SK-N-SH (cell line): ENCODE measurements around the gene TADA2A. TPM values are rescaled to one million over a fixed set of nuclear protein-coding genes. Genes with fewer than 3 reads are reported as not detected.
A peak's percentile ranks its signal among the peaks of the same experiment; 100 is the strongest.

ENCODE experiments used
- CTCF ChIA-PET: fragments of 300-600, 350-600 bp; formaldehyde crosslinking; extraction: SDS; loops from one replicate; lab custom pipeline; 2021; lab: Yijun Ruan, JAX
- POLR2A ChIA-PET: fragments of 350-600 bp; sonication (Branson Sonifier 250); formaldehyde crosslinking; extraction: SDS; loops from one replicate; lab custom pipeline; 2020; ENCODE audit warnings: antibody characterized with exemption, inconsistent platforms; lab: Yijun Ruan, JAX
- DNase-seq: peaks from one replicate; pipeline ENCODE4 v3.0.0; 2012
- H2AFZ ChIP-seq: fragments of 200-600 bp; sonication (generic); 2 replicates; pipeline ENCODE4 v1.8.1; 2016; ENCODE audit warnings: antibody characterized with exemption, mild to moderate bottlenecking, low read depth
- H3F3A ChIP-seq: fragments of 200-600 bp; sonication (generic); replicated peaks from 2 replicates; pipeline ENCODE3; 2016; ENCODE audit warnings: antibody characterized with exemption, mild to moderate bottlenecking; ENCODE audit not compliant: insufficient read depth
- H3K27ac ChIP-seq, 2 experiments: fragments of 200-500 bp in 1 of 2; fragments of 200-600 bp in 1 of 2; sonication (Bioruptor generic) in 1 of 2; sonication (generic), shearing (Covaris generic) in 1 of 2; 2 replicates each; pipeline versions ENCODE4 v1.5.1 to v1.6.1; 2014 to 2016; ENCODE audit warnings: low read depth in 2 of 2, inconsistent platforms in 1 of 2, low read length in 1 of 2, mild to moderate bottlenecking in 1 of 2, mixed read lengths in 1 of 2
- H3K27me3 ChIP-seq: fragments of 200-600 bp; sonication (generic), shearing (Covaris generic); 2 replicates; pipeline ENCODE4 v1.6.1; 2016; ENCODE audit warnings: mixed run types; ENCODE audit not compliant: insufficient read depth
- H3K36me3 ChIP-seq, 2 experiments: fragments of 200-500 bp in 1 of 2; fragments of 200-600 bp in 1 of 2; sonication (Bioruptor generic) in 1 of 2; sonication (generic) in 1 of 2; replicated peaks in 1 of 2; 2 replicates each; pipeline versions ENCODE3 to v1.5.1; 2014 to 2016; ENCODE audit warnings: low read length in 1 of 2, mild to moderate bottlenecking in 1 of 2; ENCODE audit not compliant: insufficient read depth in 2 of 2, control insufficient read depth in 1 of 2
- H3K4me1 ChIP-seq, 2 experiments: fragments of 200-500 bp in 1 of 2; fragments of 200-600 bp in 1 of 2; sonication (Bioruptor generic) in 1 of 2; sonication (generic), shearing (Covaris generic) in 1 of 2; 2 replicates each; pipeline versions ENCODE4 v1.5.1 to v1.6.1; 2014 to 2016; ENCODE audit warnings: low read depth in 1 of 2, low read length in 1 of 2, mixed run types in 1 of 2; ENCODE audit not compliant: insufficient read depth in 2 of 2, control insufficient read depth in 1 of 2
- H3K4me2 ChIP-seq: fragments of 200-600 bp; sonication (generic), shearing (Covaris generic); 2 replicates; pipeline ENCODE4 v1.6.1; 2017; ENCODE audit warnings: mixed run types
- H3K4me3 ChIP-seq, 2 experiments: fragments of 200-500 bp in 1 of 2; fragments of 200-600 bp in 1 of 2; sonication (Bioruptor generic) in 1 of 2; sonication (generic), shearing (Covaris generic) in 1 of 2; 2 replicates each; pipeline versions ENCODE4 v1.5.1 to v1.8.1; 2014 to 2016; ENCODE audit warnings: low read depth in 2 of 2, inconsistent platforms in 1 of 2, low read length in 1 of 2, mild to moderate bottlenecking in 1 of 2, mixed read lengths in 1 of 2, moderate library complexity in 1 of 2
- H3K79me2 ChIP-seq: fragments of 200-600 bp; sonication (generic); 2 replicates; pipeline ENCODE4 v1.8.1; 2017; ENCODE audit warnings: mild to moderate bottlenecking; ENCODE audit not compliant: insufficient read depth
- H3K9ac ChIP-seq: fragments of 200-600 bp; sonication (generic); 2 replicates; pipeline ENCODE4 v1.6.1; 2017; ENCODE audit warnings: mixed run types
- H3K9me2 ChIP-seq: fragments of 200-600 bp; sonication (generic); 2 replicates; pipeline ENCODE4 v1.6.1; 2017; ENCODE audit warnings: mixed run types
- H3K9me3 ChIP-seq: fragments of 200-600 bp; sonication (generic); 2 replicates; pipeline ENCODE4 v1.6.1; 2017; ENCODE audit warnings: mixed run types, mild to moderate bottlenecking, moderate library complexity
- H4K20me1 ChIP-seq: fragments of 200-600 bp; sonication (generic); 2 replicates; pipeline ENCODE4 v1.6.1; 2017; ENCODE audit warnings: mild to moderate bottlenecking, mixed run types; ENCODE audit not compliant: insufficient read depth
- EZH2phosphoT487 ChIP-seq: fragments of 200-600 bp; sonication (generic); IDR thresholded peaks from 2 replicates; pipeline ENCODE4 v1.6.1; 2017; ENCODE audit warnings: low read depth, mixed run types, mild to moderate bottlenecking, antibody characterized with exemption, moderate library complexity, borderline replicate concordance
- FOSL2 ChIP-seq: IDR thresholded peaks from 2 replicates; pipeline ENCODE4 v1.4.0; 2012; ENCODE audit warnings: low read depth, mild to moderate bottlenecking, moderate library complexity, borderline replicate concordance
- FOXJ3 ChIP-seq: sonication (generic); formaldehyde crosslinking; IDR thresholded peaks from 2 replicates; pipeline ENCODE4 v1.5.1; 2020; ENCODE audit warnings: mild to moderate bottlenecking, missing genetic modification reagents
- GABPA ChIP-seq: IDR thresholded peaks from 2 replicates; pipeline ENCODE4 v1.4.0; 2012; ENCODE audit warnings: low read depth, mild to moderate bottlenecking
- JUND ChIP-seq: IDR thresholded peaks from 2 replicates; pipeline ENCODE4 v1.4.0; 2012
- NFIC ChIP-seq: IDR thresholded peaks from 2 replicates; pipeline ENCODE4 v1.4.0; 2012; ENCODE audit warnings: borderline replicate concordance
- POLR2AphosphoS5 ChIP-seq: IDR thresholded peaks from 2 replicates; pipeline ENCODE4 v1.6.1; 2012; ENCODE audit warnings: low read depth, low read length
- RFX5 ChIP-seq: IDR thresholded peaks from 2 replicates; pipeline ENCODE4 v1.6.1; 2012; ENCODE audit warnings: mild to moderate bottlenecking, improper control_type of control experiment, low read length
- RXRA ChIP-seq: IDR thresholded peaks from 2 replicates; pipeline ENCODE4 v1.4.0; 2012; ENCODE audit warnings: low read depth, mild to moderate bottlenecking, borderline replicate concordance
- SIN3A ChIP-seq: IDR thresholded peaks from 2 replicates; pipeline ENCODE4 v1.6.1; 2012; ENCODE audit warnings: low read depth, mild to moderate bottlenecking, low read length, moderate library complexity, borderline replicate concordance
- TAF1 ChIP-seq: IDR thresholded peaks from 2 replicates; pipeline ENCODE4 v1.6.1; 2012; ENCODE audit warnings: low read depth, mild to moderate bottlenecking, low read length, moderate library complexity, borderline replicate concordance
- TCF12 ChIP-seq: IDR thresholded peaks from 2 replicates; pipeline ENCODE4 v1.4.0; 2012
- WGBS: methylation state at CpG from one replicate; pipeline ENCODE4 v1.1.6; 2017; ENCODE audit warnings: low lambda C conversion rate; 5-methylcytosine and 5-hydroxymethylcytosine counted together
- polyA plus RNA-seq, 3 experiments: library from polyadenylated mRNA; depleted of rRNA; stranded (reverse); fragments of >200 nt; gene quantifications; 2 replicates each; pipeline ENCODE4 v1.2.3, GENCODE V29; 2012
- TF ChIP-seq, protein P1 (sequence below): IDR thresholded peaks from 2 replicates; pipeline ENCODE4 v1.4.0; 2012; ENCODE audit warnings: low read depth
- TF ChIP-seq, protein P2 (sequence below): IDR thresholded peaks from 2 replicates; pipeline ENCODE4 v1.4.0; 2012; ENCODE audit warnings: low read depth, borderline replicate concordance
- TF ChIP-seq, protein P3 (sequence below): fragments of 150-350 bp; IDR thresholded peaks from 2 replicates; pipeline ENCODE4 v1.6.1; 2016; ENCODE audit warnings: mild to moderate bottlenecking, low read depth, low read length

The TADA2A gene
- polyA plus RNA-seq, 1 of the 3 experiments (the other 2 are of a cell fraction): 9.7 TPM

DNA sequence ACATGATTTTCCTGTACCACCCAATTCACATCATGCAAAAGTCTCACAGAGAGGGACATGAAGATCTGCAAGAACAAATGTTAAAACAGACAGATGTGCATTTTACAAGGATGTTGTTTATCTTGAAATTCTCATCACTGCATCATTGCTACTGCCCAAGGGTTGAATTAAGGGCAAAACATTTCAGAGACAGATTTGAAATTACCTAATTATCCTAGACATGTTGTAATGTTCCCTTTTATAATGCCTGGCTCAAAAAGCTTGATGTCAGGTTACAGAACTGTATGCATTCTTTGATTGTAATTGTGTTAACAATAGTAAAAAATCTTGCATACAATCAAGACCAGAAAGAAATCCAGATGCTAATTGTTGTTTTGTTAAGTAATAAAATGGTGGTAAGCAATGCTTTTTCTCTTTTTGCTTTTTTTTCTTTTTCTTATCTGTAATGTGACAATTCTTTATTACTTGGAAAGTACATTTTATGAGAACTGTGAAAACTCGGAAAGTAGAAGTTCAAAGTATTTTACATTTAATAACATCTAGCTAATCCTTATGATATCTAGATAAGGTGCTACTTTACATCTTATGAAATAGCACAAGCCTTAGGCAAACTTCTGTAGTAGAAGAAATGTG lies 79.4 kb downstream of the TADA2A start:
- H3K36me3 ChIP-seq: peaks cover 0 to 3% of the 10 kb centered on the region in 2 experiments
- no peak for TF ChIP-seq FOXJ3
- TF ChIP-seq POLR2AphosphoS5: no peak
- TF ChIP-seq, all 33 proteins: peak for 0
- Histone ChIP-seq H4K20me1 (no peaks in the 10 kb centered on the region; the same call in 1 of the 2 replicates), H3K27me3 (no peaks in the 10 kb centered on the region), H3K4me3 (no peak overlapping the region), H3K9me3 (no peaks in the 10 kb centered on the region), H3F3A (peaks cover 28% of the 10 kb centered on the region), H2AFZ (no peak overlapping the region), H3K27ac (no peak overlapping the region), H3K4me1 (peaks cover 9 to 19% of the 10 kb centered on the region in 2 experiments; a peak in 2 of 4 replicates), H3K9me2 (no peaks in the 10 kb centered on the region), H3K9ac (no peak overlapping the region), H3K79me2 (peaks cover 10% of the 10 kb centered on the region), H3K4me2 (no peak overlapping the region)
- POLR2A ChIA-PET: no interaction called here
- WGBS: 79% methylated on average over 1 of the region's 1 CpG
- CTCF ChIA-PET: interaction anchor here (1.3 kb wide), 2 partner anchors 12 to 113 kb away, joined by 3 read pairs; no protein-coding TSS in a partner anchor
- no peak for DNase-seq

DNA sequence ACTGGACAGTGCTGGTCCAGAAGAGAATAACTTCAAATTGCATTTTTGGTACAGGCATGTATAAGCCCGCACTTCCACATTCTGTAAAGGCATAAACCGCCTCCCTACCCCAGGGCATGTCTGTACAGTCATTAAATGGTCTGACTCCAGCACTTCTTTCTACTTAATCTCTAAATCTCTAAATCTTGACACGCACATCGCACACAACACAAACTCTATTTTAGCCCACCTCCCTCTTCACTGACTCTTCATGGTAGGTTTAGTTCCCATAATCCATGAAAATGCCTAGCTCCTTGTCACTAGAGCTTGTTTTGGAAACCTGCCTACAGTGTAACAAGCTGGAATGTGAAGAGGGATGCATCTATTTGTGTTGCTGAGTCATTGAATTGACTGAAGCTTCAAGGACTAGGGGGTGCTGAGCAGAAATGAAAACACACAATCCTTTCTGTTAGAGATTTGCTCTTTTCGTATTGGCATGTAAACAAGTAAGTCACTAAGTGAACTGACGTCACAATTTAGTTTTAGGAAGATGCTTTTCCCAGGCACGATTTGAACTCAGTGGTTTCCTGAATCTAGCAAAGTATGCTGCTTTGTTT lies 81.4 kb downstream of the TADA2A start:
- ChIA-PET POLR2A (interaction anchor here (0.6 to 1.3 kb wide), 2 partner anchors 81 to 113 kb away, joined by 3 to 5 read pairs; partner anchors contain the start of genes ACACA, C17orf78 and TADA2A), CTCF (interaction anchor here (1.0 to 1.4 kb wide), 2 partner anchors 82 to 115 kb away, joined by 3 read pairs; no protein-coding TSS in a partner anchor)
- Histone ChIP-seq H3K36me3 (no peaks in the 10 kb centered on the region), H3K9ac (peak overlapping the region; percentile 97), H4K20me1 (no peaks in the 10 kb centered on the region; the same call in 1 of the 2 replicates), H3K4me2 (peak overlapping the region; percentile 99), H3K27ac (peak overlapping the region; percentile 43 to 98; a peak in 3 of 4 replicates), H2AFZ (no peak overlapping the region), H3K4me3 (peak overlapping the region; percentile 82 to 83; a peak in 2 of 4 replicates), H3K4me1 (peaks cover 8 to 21% of the 10 kb centered on the region in 2 experiments; a peak in 2 of 4 replicates), H3K27me3 (no peaks in the 10 kb centered on the region), H3K79me2 (peaks cover 31% of the 10 kb centered on the region), H3K9me2 (no peaks in the 10 kb centered on the region), H3K9me3 (no peaks in the 10 kb centered on the region), H3F3A (peaks cover 37% of the 10 kb centered on the region)
- WGBS: 33% methylated on average over 7 of the region's 7 CpGs
- no peak for TF ChIP-seq RXRA
- peak; percentile 67 for TF ChIP-seq JUND
- TF ChIP-seq, protein P1, sequence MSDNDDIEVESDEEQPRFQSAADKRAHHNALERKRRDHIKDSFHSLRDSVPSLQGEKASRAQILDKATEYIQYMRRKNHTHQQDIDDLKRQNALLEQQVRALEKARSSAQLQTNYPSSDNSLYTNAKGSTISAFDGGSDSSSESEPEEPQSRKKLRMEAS: peak; percentile 27; the same call in 1 of the 2 replicates
- no peak for TF ChIP-seq EZH2phosphoT487
- peak; percentile 68; the same call in 1 of the 2 replicates for TF ChIP-seq FOSL2
- TF ChIP-seq, protein P2, sequence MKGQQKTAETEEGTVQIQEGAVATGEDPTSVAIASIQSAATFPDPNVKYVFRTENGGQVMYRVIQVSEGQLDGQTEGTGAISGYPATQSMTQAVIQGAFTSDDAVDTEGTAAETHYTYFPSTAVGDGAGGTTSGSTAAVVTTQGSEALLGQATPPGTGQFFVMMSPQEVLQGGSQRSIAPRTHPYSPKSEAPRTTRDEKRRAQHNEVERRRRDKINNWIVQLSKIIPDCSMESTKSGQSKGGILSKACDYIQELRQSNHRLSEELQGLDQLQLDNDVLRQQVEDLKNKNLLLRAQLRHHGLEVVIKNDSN: no peak
- no peak for TF ChIP-seq TCF12
- 0 out of 2 replicates have a peak, but pooled peaks have one; percentile 25 for TF ChIP-seq TAF1
- no peak for TF ChIP-seq GABPA
- TF ChIP-seq SIN3A: no peak
- TF ChIP-seq, protein P3, sequence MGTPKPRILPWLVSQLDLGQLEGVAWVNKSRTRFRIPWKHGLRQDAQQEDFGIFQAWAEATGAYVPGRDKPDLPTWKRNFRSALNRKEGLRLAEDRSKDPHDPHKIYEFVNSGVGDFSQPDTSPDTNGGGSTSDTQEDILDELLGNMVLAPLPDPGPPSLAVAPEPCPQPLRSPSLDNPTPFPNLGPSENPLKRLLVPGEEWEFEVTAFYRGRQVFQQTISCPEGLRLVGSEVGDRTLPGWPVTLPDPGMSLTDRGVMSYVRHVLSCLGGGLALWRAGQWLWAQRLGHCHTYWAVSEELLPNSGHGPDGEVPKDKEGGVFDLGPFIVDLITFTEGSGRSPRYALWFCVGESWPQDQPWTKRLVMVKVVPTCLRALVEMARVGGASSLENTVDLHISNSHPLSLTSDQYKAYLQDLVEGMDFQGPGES: no peak
- peak; percentile 52; the same call in 1 of the 2 replicates for TF ChIP-seq NFIC
- TF ChIP-seq POLR2AphosphoS5: 0 out of 2 replicates have a peak, but pooled peaks have one; percentile 42
- no peak for TF ChIP-seq RFX5
- DNase-seq: peak; percentile 30
